KOPT-K1 (cell line): ENCODE results near the gene SASH1.

ENCODE experiments used
- H3K27ac ChIP-seq: fragments of 200-600 bp; sonication (generic); 2 replicates; pipeline ENCODE4 v1.5.1; 2016; ENCODE audit warnings: antibody characterized with exemption, mild to moderate bottlenecking, low read depth, low read length; ENCODE audit not compliant: poor library complexity, severe bottlenecking
- H3K36me3 ChIP-seq: fragments of 200-600 bp; sonication (generic); 2 replicates; pipeline ENCODE4 v1.5.1; 2017; ENCODE audit warnings: antibody characterized with exemption, mild to moderate bottlenecking, low read length, moderate library complexity; ENCODE audit not compliant: insufficient read depth
- H3K9me3 ChIP-seq: fragments of 200-600 bp; sonication (generic); 2 replicates; pipeline ENCODE4 v1.5.1; 2017; ENCODE audit warnings: antibody characterized with exemption, low read length, mild to moderate bottlenecking; ENCODE audit not compliant: insufficient read depth, poor library complexity, severe bottlenecking

Gene SASH1

GRCh38 chr6:148593130-148593812 lies 250.6 kb downstream of the SASH1 start:
- no peaks in the 10 kb centered on the region for H3K9me3 ChIP-seq
- no peak overlapping the region for H3K27ac ChIP-seq
- no peaks in the 10 kb centered on the region for H3K36me3 ChIP-seq

- no peaks in the 10 kb centered on the region for H3K36me3 ChIP-seq
- H3K9me3 ChIP-seq: no peaks in the 10 kb centered on the region
- no peak overlapping the region for H3K27ac ChIP-seq
Measured at GRCh38 chr6:148593813-148594170, 251.2 kb downstream of the SASH1 start.

GRCh38 chr6:148595550-148595949 lies 252.9 kb downstream of the SASH1 start:
- Histone ChIP-seq H3K36me3 (no peaks in the 10 kb centered on the region), H3K27ac (no peak overlapping the region), H3K9me3 (no peaks in the 10 kb centered on the region)

GRCh38 chr6:148596891-148597455 lies 254.3 kb downstream of the SASH1 start:
- Histone ChIP-seq H3K9me3 (no peaks in the 10 kb centered on the region), H3K36me3 (no peaks in the 10 kb centered on the region), H3K27ac (no peak overlapping the region)

- H3K36me3 ChIP-seq: no peaks in the 10 kb centered on the region
- H3K27ac ChIP-seq: no peak overlapping the region
- H3K9me3 ChIP-seq: no peaks in the 10 kb centered on the region
Measured at GRCh38 chr6:148598724-148599123, 256.1 kb downstream of the SASH1 start.

GRCh38 chr6:148599967-148600426 lies 257.4 kb downstream of the SASH1 start:
- Histone ChIP-seq H3K9me3 (no peaks in the 10 kb centered on the region), H3K27ac (no peak overlapping the region), H3K36me3 (no peaks in the 10 kb centered on the region)
